GM23338 (cell line): ENCODE data around the gene LIPH.

Experiments
- CREB1 ChIP-seq: fragments of 250-450 bp; sonication (Bioruptor Pico); IDR thresholded peaks from 2 replicates; pipeline ENCODE4 v1.5.0; 2020; ENCODE audit warnings: low read depth, mild to moderate bottlenecking, moderate library complexity
- EZH2 ChIP-seq: fragments of 200-600 bp; sonication (generic); IDR thresholded peaks from one replicate; pipeline ENCODE4 v1.8.0; 2017; ENCODE audit warnings: antibody characterized with exemption, mild to moderate bottlenecking, low read depth; ENCODE audit not compliant: unreplicated experiment
- EZH2phosphoT487 ChIP-seq: fragments of 200-600 bp; sonication (generic); IDR thresholded peaks from one replicate; pipeline ENCODE4 v1.8.1; 2018; ENCODE audit warnings: antibody characterized with exemption; ENCODE audit not compliant: unreplicated experiment
- POLR2AphosphoS5 ChIP-seq: IDR thresholded peaks from 2 replicates; pipeline ENCODE4 v1.6.1; 2016; ENCODE audit warnings: antibody characterized with exemption, low read depth
- TF ChIP-seq, protein P1 (sequence below), 2 experiments: fragments of 200-600 bp in 1 of 2; sonication (generic) in 1 of 2; conservative IDR thresholded peaks; 2 replicates each; pipeline versions ENCODE4 v1.5.1 to v1.6.1; 2016 to 2017; ENCODE audit warnings: antibody characterized with exemption in 2 of 2, low read depth in 2 of 2, mild to moderate bottlenecking in 2 of 2, moderate library complexity in 1 of 2
- TF ChIP-seq, protein P2 (sequence below): IDR thresholded peaks from one replicate; pipeline ENCODE4 v1.6.1; 2018; ENCODE audit warnings: antibody characterized with exemption; ENCODE audit not compliant: unreplicated experiment
- TF ChIP-seq, protein P3 (sequence below): IDR thresholded peaks from 2 replicates; pipeline ENCODE4 v1.6.1; 2016; ENCODE audit warnings: antibody characterized with exemption

DNA sequence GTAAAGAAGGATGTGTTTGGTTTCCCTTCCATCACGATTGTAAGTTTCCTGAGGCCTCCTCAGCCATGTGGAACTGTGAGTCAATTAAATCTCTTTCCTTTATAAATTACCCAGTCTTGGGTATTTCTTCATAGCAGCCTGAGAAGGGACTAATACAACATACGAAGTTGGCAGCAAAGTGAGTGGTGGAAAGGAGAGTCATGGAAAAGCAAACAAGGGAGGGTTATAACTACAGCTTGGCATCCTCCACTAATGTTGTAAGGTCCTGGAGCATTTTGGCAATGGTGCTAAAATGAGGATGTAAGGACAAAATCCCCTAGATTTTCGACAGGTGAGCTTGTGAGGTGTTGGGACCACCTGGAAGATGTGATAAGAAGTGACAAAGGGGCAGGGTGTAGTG lies 47.8 kb downstream of the LIPH start:
- TF ChIP-seq, protein P1, sequence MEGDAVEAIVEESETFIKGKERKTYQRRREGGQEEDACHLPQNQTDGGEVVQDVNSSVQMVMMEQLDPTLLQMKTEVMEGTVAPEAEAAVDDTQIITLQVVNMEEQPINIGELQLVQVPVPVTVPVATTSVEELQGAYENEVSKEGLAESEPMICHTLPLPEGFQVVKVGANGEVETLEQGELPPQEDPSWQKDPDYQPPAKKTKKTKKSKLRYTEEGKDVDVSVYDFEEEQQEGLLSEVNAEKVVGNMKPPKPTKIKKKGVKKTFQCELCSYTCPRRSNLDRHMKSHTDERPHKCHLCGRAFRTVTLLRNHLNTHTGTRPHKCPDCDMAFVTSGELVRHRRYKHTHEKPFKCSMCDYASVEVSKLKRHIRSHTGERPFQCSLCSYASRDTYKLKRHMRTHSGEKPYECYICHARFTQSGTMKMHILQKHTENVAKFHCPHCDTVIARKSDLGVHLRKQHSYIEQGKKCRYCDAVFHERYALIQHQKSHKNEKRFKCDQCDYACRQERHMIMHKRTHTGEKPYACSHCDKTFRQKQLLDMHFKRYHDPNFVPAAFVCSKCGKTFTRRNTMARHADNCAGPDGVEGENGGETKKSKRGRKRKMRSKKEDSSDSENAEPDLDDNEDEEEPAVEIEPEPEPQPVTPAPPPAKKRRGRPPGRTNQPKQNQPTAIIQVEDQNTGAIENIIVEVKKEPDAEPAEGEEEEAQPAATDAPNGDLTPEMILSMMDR (conservative IDR thresholded peaks at IDR 0.05; ENCODE audit: low read depth in 2 of 2): no peak
- TF ChIP-seq, protein P2, sequence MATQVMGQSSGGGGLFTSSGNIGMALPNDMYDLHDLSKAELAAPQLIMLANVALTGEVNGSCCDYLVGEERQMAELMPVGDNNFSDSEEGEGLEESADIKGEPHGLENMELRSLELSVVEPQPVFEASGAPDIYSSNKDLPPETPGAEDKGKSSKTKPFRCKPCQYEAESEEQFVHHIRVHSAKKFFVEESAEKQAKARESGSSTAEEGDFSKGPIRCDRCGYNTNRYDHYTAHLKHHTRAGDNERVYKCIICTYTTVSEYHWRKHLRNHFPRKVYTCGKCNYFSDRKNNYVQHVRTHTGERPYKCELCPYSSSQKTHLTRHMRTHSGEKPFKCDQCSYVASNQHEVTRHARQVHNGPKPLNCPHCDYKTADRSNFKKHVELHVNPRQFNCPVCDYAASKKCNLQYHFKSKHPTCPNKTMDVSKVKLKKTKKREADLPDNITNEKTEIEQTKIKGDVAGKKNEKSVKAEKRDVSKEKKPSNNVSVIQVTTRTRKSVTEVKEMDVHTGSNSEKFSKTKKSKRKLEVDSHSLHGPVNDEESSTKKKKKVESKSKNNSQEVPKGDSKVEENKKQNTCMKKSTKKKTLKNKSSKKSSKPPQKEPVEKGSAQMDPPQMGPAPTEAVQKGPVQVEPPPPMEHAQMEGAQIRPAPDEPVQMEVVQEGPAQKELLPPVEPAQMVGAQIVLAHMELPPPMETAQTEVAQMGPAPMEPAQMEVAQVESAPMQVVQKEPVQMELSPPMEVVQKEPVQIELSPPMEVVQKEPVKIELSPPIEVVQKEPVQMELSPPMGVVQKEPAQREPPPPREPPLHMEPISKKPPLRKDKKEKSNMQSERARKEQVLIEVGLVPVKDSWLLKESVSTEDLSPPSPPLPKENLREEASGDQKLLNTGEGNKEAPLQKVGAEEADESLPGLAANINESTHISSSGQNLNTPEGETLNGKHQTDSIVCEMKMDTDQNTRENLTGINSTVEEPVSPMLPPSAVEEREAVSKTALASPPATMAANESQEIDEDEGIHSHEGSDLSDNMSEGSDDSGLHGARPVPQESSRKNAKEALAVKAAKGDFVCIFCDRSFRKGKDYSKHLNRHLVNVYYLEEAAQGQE: no peak
- TF ChIP-seq EZH2 (no peak), POLR2AphosphoS5 (no peak), EZH2phosphoT487 (no peak), CREB1 (no peak)
- TF ChIP-seq, protein P3, sequence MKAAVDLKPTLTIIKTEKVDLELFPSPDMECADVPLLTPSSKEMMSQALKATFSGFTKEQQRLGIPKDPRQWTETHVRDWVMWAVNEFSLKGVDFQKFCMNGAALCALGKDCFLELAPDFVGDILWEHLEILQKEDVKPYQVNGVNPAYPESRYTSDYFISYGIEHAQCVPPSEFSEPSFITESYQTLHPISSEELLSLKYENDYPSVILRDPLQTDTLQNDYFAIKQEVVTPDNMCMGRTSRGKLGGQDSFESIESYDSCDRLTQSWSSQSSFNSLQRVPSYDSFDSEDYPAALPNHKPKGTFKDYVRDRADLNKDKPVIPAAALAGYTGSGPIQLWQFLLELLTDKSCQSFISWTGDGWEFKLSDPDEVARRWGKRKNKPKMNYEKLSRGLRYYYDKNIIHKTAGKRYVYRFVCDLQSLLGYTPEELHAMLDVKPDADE: no peak
